ENCODE data around the gene OLIG1. TPM values are rescaled to one million over a fixed set of nuclear protein-coding genes. Genes with fewer than 3 reads are reported as not detected.

The OLIG1 gene
- total RNA-seq, 1 donor from 2014 or later: not detected

GRCh38 chr21:33099131-33099530, 29.2 kb downstream of the OLIG1 start:
- no peak for DNase-seq (ENCODE audit: low read depth)

GRCh38 chr21:33101300-33101911, 31.5 kb downstream of the OLIG1 start:
- no peak for DNase-seq (ENCODE audit: low read depth)

GRCh38 chr21:33105088-33105487, 35.1 kb downstream of the OLIG1 start:
- no peak for DNase-seq (ENCODE audit: low read depth)

GRCh38 chr21:33108228-33108627, 38.3 kb downstream of the OLIG1 start:
- no peak for DNase-seq (ENCODE audit: low read depth)

DNA sequence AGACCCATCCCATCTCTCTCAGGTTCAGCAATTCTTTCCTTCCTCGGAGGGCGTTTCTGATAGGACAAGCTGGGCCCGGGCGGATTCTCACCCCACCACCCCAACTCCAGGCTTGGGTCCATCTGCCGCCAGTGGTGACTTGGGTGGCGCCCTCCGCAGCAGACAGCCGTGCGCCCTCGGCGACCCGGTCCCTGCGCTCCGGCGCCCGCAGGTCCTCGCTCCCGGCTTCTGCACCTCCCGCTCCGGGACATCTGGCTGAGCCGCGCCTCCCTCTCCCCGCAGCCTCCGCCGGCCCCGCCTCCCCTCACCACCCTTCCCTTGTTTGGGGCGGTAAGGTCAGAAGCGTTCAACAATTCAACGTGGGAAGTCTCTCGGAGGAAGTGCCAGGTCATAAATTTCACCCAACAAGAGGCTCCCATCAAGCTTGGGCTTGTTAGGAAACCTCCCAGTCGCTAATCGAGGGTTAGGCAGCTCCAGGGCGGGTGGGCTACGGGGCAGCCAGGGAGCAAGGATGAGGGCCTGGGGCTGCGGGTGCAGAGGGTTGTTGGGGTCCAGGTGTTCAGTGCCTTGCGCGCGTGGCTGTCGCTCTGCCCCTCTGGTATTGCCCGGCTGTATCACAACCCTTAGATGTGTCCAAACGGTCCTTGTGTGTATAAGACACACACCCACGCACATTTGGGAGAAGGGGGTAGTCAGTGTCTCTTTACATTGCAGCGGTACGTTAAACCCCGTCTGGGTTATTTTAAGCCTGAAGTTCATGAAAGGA, 39.8 kb downstream of the OLIG1 start:
- no peak for DNase-seq (ENCODE audit: low read depth)

- no peak for DNase-seq (ENCODE audit: low read depth)
These were observed 40.4 kb downstream of the OLIG1 start for GRCh38 chr21:33110340-33110715.

DNA sequence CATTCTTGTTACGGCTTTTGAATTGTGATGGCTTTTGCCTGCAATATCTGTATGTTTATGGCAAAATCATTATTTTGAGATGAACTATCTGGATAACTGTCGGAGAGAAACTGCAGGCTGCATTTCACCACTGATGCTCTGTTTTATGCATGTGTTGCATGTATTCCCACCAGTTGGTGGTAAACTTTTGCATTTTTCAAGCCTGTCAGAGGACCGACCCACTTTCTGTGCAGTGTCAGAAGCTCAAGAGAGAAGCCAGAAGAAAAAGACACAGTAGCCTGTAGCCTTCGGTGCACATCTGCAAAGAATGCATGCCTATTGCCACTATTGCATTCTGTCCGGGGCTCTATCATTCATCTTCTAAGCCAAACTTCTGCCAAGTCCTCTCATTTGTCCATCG, 41.6 kb downstream of the OLIG1 start:
- DNase-seq (ENCODE audit: low read depth): no peak

DNA sequence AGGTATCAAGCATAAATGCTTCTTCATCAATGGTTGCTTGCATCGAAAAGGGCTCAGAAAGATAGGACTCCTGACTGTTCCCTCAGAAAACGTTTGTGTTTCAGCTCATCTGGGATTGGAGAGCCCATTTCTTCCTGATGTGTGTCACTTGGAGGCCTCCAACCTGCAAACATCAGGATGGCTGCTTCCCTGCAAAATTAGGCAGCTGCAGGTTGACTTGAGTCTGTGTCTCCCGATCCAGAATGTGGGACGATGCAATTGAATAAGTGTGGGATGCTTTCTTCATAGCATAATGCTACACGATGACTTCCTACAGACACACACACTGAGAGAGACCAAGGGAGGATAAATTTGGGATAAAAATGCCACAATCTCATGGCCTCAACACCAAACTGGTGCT, 42.2 kb downstream of the OLIG1 start:
- no peak for DNase-seq (ENCODE audit: low read depth)

DNA sequence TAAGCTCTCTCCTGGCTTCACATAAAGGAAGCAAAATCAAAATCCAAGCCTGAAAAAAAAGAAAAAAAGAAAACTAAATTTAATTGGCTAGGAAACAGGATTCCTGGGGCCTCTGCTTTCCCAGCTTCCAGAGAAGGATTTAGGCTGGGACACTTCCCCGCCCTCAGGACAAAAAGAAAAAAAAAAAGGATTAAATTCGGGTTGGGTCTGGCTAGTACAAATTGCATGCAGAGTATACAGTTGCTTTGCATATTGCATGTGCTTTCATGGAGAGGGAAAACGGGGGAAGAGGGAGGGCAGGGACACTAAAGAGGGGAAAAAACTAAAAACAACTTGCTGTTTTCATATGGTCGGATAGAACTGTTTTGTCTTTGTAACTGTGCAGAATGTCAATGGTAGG, 42.7 kb downstream of the OLIG1 start:
- no peak for DNase-seq (ENCODE audit: low read depth)

DNA sequence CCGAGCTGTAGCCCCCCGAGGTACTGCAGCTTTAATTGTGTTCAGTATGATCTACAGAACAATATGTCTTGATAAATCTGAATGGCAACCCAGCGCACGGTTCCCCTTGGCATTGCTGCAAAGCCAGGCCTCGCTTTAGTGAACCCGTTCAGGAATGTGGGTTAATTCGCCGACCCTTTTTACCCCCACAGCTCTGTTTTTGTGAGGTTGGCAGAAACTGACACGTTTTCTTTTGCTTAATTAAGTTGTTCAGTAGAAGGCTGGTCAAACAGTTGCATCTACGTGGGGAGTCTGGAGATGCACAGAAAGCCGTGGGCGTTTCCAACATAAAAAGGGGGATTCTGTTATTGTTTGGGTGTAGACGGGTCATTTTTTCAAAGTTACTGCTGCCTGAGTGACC, 43.2 kb downstream of the OLIG1 start:
- DNase-seq (ENCODE audit: low read depth): no peak

DNA sequence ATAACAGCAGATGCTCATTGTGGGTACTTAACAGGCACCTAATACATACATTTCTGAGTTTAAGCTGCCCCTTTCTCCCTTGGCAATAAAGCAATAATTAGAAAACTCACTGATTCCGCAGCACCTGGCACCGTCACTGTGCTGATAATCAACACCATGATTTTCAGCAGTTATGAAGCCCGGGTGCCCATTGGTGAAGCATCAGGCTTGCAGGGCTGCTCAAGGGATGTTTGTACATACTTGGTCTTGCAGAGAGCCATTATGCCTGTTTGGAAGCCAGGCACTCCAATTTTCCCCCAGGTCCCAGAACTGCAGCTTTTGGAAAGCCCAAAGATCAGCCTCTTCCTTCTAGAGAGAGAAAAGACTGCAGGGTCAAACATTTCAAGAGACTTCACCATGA, 44.3 kb downstream of the OLIG1 start:
- DNase-seq (ENCODE audit: low read depth): no peak

GRCh38 chr21:33115631-33116510, 45.9 kb downstream of the OLIG1 start:
- no peak for DNase-seq (ENCODE audit: low read depth)

DNA sequence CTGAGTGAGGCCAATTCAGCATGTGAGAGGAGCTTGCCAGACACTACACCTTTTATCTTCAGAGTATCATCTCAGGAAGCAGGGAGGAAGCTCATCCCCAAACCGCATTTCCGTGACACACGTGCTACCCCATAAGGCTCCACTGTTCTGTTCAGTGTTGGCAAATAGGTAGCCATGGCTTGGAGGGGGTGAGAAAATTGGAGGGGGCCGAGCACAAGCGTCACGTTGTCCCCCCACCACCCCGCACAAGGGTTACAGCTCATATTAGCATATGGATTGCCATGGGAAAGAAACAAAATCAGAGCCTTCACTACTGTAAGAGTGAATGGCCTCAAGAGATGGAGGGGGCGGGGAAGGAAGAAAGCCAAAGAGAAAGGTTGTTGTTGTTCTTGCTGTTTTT, 46.7 kb downstream of the OLIG1 start:
- DNase-seq (ENCODE audit: low read depth): no peak

- no peak for DNase-seq (ENCODE audit: low read depth)
These were observed 47.4 kb downstream of the OLIG1 start for GRCh38 chr21:33117101-33117888.

Other genes starting within 250 kb of the OLIG1 start
- not detected in 2 replicates for gene OLIG2, start 44.2 kb upstream of the OLIG1 start, total RNA-seq
- gene IFNAR2, start 159.8 kb downstream of the OLIG1 start, total RNA-seq: 18.4 and 44.5 TPM in 2 replicates
- 36.1 and 41.3 TPM in 2 replicates for gene IL10RB, start 196.2 kb downstream of the OLIG1 start, total RNA-seq